ENCODE measurements around the gene PSKH1.

DNA sequence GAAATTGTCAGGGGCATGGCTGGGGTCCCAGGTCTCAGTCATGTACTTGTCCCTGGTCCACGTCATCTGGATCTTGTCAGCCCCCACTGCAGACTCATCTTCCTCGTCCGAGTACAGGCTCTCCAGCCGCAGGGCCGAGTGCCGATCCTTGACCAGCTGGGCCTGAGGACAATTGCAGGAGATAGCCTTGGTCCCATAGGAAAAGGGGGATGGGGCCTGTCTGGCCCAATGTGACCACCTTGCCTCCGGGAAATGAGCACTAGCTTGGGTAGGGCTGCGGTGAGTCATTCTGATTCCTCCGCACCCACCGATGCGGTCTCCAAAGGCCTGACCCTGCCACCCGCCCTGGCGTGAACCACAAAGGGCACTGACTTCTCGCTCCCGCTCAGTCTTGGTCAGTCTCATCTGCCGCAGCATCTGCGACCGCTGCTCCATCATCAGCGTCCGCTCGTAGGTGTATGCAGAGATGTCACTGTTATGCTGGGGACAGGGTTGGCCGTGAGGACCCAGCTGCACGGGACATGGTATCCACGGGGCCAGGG is 52.4 kb downstream of the PSKH1 start:
- TF ChIP-seq GABPA (IDR thresholded peaks at IDR 0.05 in 1 of 2, conservative IDR thresholded peaks at IDR 0.05 in 1 of 2) (no peak), RXRA (IDR thresholded peaks at IDR 0.05) (no peak), TAF1 (conservative IDR thresholded peaks at IDR 0.05) (no peak), RAD21 (IDR thresholded peaks at IDR 0.05) (no peak), FOXA1 (IDR thresholded peaks at IDR 0.05) (no peak)
- TF ChIP-seq, protein P1, sequence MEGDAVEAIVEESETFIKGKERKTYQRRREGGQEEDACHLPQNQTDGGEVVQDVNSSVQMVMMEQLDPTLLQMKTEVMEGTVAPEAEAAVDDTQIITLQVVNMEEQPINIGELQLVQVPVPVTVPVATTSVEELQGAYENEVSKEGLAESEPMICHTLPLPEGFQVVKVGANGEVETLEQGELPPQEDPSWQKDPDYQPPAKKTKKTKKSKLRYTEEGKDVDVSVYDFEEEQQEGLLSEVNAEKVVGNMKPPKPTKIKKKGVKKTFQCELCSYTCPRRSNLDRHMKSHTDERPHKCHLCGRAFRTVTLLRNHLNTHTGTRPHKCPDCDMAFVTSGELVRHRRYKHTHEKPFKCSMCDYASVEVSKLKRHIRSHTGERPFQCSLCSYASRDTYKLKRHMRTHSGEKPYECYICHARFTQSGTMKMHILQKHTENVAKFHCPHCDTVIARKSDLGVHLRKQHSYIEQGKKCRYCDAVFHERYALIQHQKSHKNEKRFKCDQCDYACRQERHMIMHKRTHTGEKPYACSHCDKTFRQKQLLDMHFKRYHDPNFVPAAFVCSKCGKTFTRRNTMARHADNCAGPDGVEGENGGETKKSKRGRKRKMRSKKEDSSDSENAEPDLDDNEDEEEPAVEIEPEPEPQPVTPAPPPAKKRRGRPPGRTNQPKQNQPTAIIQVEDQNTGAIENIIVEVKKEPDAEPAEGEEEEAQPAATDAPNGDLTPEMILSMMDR (IDR thresholded peaks at IDR 0.05; ENCODE audit: low read depth, low read length, missing input control), result no peak
- TF ChIP-seq, protein P2, sequence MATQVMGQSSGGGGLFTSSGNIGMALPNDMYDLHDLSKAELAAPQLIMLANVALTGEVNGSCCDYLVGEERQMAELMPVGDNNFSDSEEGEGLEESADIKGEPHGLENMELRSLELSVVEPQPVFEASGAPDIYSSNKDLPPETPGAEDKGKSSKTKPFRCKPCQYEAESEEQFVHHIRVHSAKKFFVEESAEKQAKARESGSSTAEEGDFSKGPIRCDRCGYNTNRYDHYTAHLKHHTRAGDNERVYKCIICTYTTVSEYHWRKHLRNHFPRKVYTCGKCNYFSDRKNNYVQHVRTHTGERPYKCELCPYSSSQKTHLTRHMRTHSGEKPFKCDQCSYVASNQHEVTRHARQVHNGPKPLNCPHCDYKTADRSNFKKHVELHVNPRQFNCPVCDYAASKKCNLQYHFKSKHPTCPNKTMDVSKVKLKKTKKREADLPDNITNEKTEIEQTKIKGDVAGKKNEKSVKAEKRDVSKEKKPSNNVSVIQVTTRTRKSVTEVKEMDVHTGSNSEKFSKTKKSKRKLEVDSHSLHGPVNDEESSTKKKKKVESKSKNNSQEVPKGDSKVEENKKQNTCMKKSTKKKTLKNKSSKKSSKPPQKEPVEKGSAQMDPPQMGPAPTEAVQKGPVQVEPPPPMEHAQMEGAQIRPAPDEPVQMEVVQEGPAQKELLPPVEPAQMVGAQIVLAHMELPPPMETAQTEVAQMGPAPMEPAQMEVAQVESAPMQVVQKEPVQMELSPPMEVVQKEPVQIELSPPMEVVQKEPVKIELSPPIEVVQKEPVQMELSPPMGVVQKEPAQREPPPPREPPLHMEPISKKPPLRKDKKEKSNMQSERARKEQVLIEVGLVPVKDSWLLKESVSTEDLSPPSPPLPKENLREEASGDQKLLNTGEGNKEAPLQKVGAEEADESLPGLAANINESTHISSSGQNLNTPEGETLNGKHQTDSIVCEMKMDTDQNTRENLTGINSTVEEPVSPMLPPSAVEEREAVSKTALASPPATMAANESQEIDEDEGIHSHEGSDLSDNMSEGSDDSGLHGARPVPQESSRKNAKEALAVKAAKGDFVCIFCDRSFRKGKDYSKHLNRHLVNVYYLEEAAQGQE (IDR thresholded peaks at IDR 0.05), result no peak

All from liver (tissue), 3 donors.